ENCODE results near the gene FAAP20.

FAAP20 gene

GRCh38 chr1:2233468-2233867, 38.9 kb upstream of the FAAP20 start:
- Mint-ChIP-seq H3K4me3 (peak overlapping the region; percentile 74), H3K27ac (peak overlapping the region; percentile 70), H3K36me3 (ENCODE audit: low read depth) (peaks cover 14% of the 10 kb centered on the region), H3K27me3 (no peaks in the 10 kb centered on the region), H3K4me1 (peaks cover 74% of the 10 kb centered on the region), H3K9me3 (no peaks in the 10 kb centered on the region)
- ATAC-seq, result no peak
- DNase-seq, result no peak

GRCh38 chr1:2232916-2233438, 38.4 kb upstream of the FAAP20 start:
- H3K36me3 Mint-ChIP-seq (ENCODE audit: low read depth), result peaks cover 14% of the 10 kb centered on the region
- DNase-seq (no peak), ATAC-seq (no peak)
- H3K27ac Mint-ChIP-seq, result peak overlapping the region; percentile 70
- H3K4me1 Mint-ChIP-seq, result peaks cover 72% of the 10 kb centered on the region
- no peaks in the 10 kb centered on the region for H3K9me3 Mint-ChIP-seq
- no peaks in the 10 kb centered on the region for H3K27me3 Mint-ChIP-seq
- H3K4me3 Mint-ChIP-seq, result peak overlapping the region; percentile 92

GRCh38 chr1:2232255-2232915, 37.8 kb upstream of the FAAP20 start:
- H3K4me3 Mint-ChIP-seq, result peak overlapping the region; percentile 92
- H3K4me1 Mint-ChIP-seq, result peaks cover 69% of the 10 kb centered on the region
- DNase-seq, result no peak
- H3K36me3 Mint-ChIP-seq (ENCODE audit: low read depth), result peaks cover 14% of the 10 kb centered on the region
- H3K9me3 Mint-ChIP-seq, result no peaks in the 10 kb centered on the region
- H3K27me3 Mint-ChIP-seq, result no peaks in the 10 kb centered on the region
- ATAC-seq, result no peak
- H3K27ac Mint-ChIP-seq, result peak overlapping the region; percentile 92

- Mint-ChIP-seq H3K36me3 (ENCODE audit: low read depth) (peaks cover 14% of the 10 kb centered on the region), H3K27ac (peak overlapping the region; percentile 92), H3K4me3 (peak overlapping the region; percentile 92), H3K27me3 (no peaks in the 10 kb centered on the region), H3K4me1 (peaks cover 62% of the 10 kb centered on the region), H3K9me3 (no peaks in the 10 kb centered on the region)
- no peak for ATAC-seq
- DNase-seq, result peak; percentile 75
These were observed 37.1 kb upstream of the FAAP20 start for GRCh38 chr1:2231532-2232254.

- Mint-ChIP-seq H3K27ac (peak overlapping the region; percentile 92), H3K4me3 (peak overlapping the region; percentile 92), H3K9me3 (no peaks in the 10 kb centered on the region), H3K27me3 (no peaks in the 10 kb centered on the region), H3K36me3 (ENCODE audit: low read depth) (peaks cover 14% of the 10 kb centered on the region), H3K4me1 (peaks cover 57% of the 10 kb centered on the region)
- ATAC-seq, result no peak
- peak; percentile 53 for DNase-seq
These were observed 36.4 kb upstream of the FAAP20 start for GRCh38 chr1:2230781-2231531.

- peaks cover 48% of the 10 kb centered on the region for H3K4me1 Mint-ChIP-seq
- no peaks in the 10 kb centered on the region for H3K9me3 Mint-ChIP-seq
- peaks cover 1% of the 10 kb centered on the region for H3K27me3 Mint-ChIP-seq
- DNase-seq (no peak), ATAC-seq (no peak)
- peak overlapping the region; percentile 92 for H3K27ac Mint-ChIP-seq
- peaks cover 14% of the 10 kb centered on the region for H3K36me3 Mint-ChIP-seq (ENCODE audit: low read depth)
- peak overlapping the region; percentile 92 for H3K4me3 Mint-ChIP-seq
These were observed 35.5 kb upstream of the FAAP20 start for GRCh38 chr1:2229911-2230731.

GRCh38 chr1:2229037-2229864, 34.7 kb upstream of the FAAP20 start:
- Mint-ChIP-seq H3K4me1 (peaks cover 43% of the 10 kb centered on the region), H3K36me3 (ENCODE audit: low read depth) (peaks cover 14% of the 10 kb centered on the region), H3K9me3 (no peaks in the 10 kb centered on the region), H3K27me3 (peaks cover 1% of the 10 kb centered on the region), H3K4me3 (peak overlapping the region; percentile 92), H3K27ac (peak overlapping the region; percentile 92)
- DNase-seq (peak; percentile 57), ATAC-seq (peak; percentile 8)

GRCh38 chr1:2228694-2229036, 34.1 kb upstream of the FAAP20 start:
- H3K27me3 Mint-ChIP-seq, result peaks cover 1% of the 10 kb centered on the region
- no peaks in the 10 kb centered on the region for H3K9me3 Mint-ChIP-seq
- peaks cover 14% of the 10 kb centered on the region for H3K36me3 Mint-ChIP-seq (ENCODE audit: low read depth)
- peak overlapping the region; percentile 92 for H3K27ac Mint-ChIP-seq
- DNase-seq (peak; percentile 41), ATAC-seq (no peak)
- peaks cover 38% of the 10 kb centered on the region for H3K4me1 Mint-ChIP-seq
- peak overlapping the region; percentile 92 for H3K4me3 Mint-ChIP-seq

GRCh38 chr1:2228157-2228594, 33.6 kb upstream of the FAAP20 start, which contains the start of gene SKI:
TSS of gene SKI (plus strand) at chr1:2228319. CDS start at chr1:2228767, 448 bp downstream.
- DNase-seq, result no peak
- peaks cover 1% of the 10 kb centered on the region for H3K27me3 Mint-ChIP-seq
- H3K9me3 Mint-ChIP-seq, result no peaks in the 10 kb centered on the region
- ATAC-seq, result no peak
- H3K27ac Mint-ChIP-seq, result peak within 1 kb of the TSS; percentile 92
- H3K4me3 Mint-ChIP-seq, result peak within 1 kb of the TSS; percentile 92
- peaks cover 14% of the 10 kb centered on the region for H3K36me3 Mint-ChIP-seq (ENCODE audit: low read depth)
- peaks cover 33% of the 10 kb centered on the region for H3K4me1 Mint-ChIP-seq

- H3K36me3 Mint-ChIP-seq (ENCODE audit: low read depth), result peaks cover 14% of the 10 kb centered on the region
- ATAC-seq, result peak; percentile 85
- DNase-seq, result peak; percentile 94
- peaks cover 27% of the 10 kb centered on the region for H3K4me1 Mint-ChIP-seq
- H3K27ac Mint-ChIP-seq, result no peak overlapping the region
- peaks cover 1% of the 10 kb centered on the region for H3K27me3 Mint-ChIP-seq
- peak overlapping the region; percentile 52 for H3K4me3 Mint-ChIP-seq
- H3K9me3 Mint-ChIP-seq, result no peaks in the 10 kb centered on the region
These were observed 33.0 kb upstream of the FAAP20 start for GRCh38 chr1:2227346-2228156.

- no peak for ATAC-seq
These were observed 32.2 kb upstream of the FAAP20 start for GRCh38 chr1:2226525-2227345.

More at GRCh38 chr1:2226525-2227345, 32.2 kb upstream of the FAAP20 start:
- Mint-ChIP-seq H3K4me3 (peak overlapping the region; percentile 64), H3K27ac (peak overlapping the region; percentile 61), H3K9me3 (no peaks in the 10 kb centered on the region), H3K27me3 (peaks cover 1% of the 10 kb centered on the region), H3K4me1 (peaks cover 20% of the 10 kb centered on the region), H3K36me3 (ENCODE audit: low read depth) (peaks cover 12% of the 10 kb centered on the region)
- DNase-seq, result no peak
